HG02798 (cell line): Measurements from ENCODE around the gene TCF19.

Source experiments
- ATAC-seq: cut with Tn5 transposase; IDR thresholded peaks from one replicate; pipeline ENCODE4 v1.9.1; 2021; ENCODE audit warnings: mild to moderate bottlenecking; ENCODE audit not compliant: unreplicated experiment, poor library complexity

Gene TCF19

GRCh38 chr6:31202259-31203166, 44.1 kb downstream of the TCF19 start:
- ATAC-seq = no peak

GRCh38 chr6:31203345-31203979, 45.1 kb downstream of the TCF19 start:
- ATAC-seq = peak; percentile 60

- ATAC-seq = no peak
These were observed 46.4 kb downstream of the TCF19 start for GRCh38 chr6:31204751-31205145.

GRCh38 chr6:31205638-31206037, 47.2 kb downstream of the TCF19 start:
- no peak for ATAC-seq

GRCh38 chr6:31208506-31208905, 50.1 kb downstream of the TCF19 start:
- ATAC-seq = no peak

- ATAC-seq = no peak
These were observed 50.7 kb downstream of the TCF19 start for GRCh38 chr6:31209137-31209536.

GRCh38 chr6:31210123-31210522, 51.7 kb downstream of the TCF19 start:
- ATAC-seq = no peak

GRCh38 chr6:31210741-31211532, 52.5 kb downstream of the TCF19 start:
- no peak for ATAC-seq
